ENCODE results near the gene JOSD2.

GRCh38 chr19:50549927-50550593 is 39.1 kb upstream of the JOSD2 start:
- TF ChIP-seq CTCF (IDR thresholded peaks at IDR 0.05; ENCODE audit: insufficient read depth, low read length): no peak
- TF ChIP-seq GABPA (IDR thresholded peaks at IDR 0.05; ENCODE audit: low read depth): no peak
- TF ChIP-seq POLR2AphosphoS5 (IDR thresholded peaks at IDR 0.05; ENCODE audit: low read depth): no peak
- no peak for TF ChIP-seq REST (IDR thresholded peaks at IDR 0.05; ENCODE audit: insufficient replicate concordance, low read depth)
- no peak for TF ChIP-seq SPI1 (IDR thresholded peaks at IDR 0.05; ENCODE audit: borderline replicate concordance, low read depth)

All from HL-60 (cell line).